Kidney capillary endothelial cell (primary cell): ENCODE results near the gene LTC4S.
A peak's percentile ranks its signal among the peaks of the same experiment; 100 is the strongest.

Experiments
- DNase-seq: peaks from one replicate; pipeline ENCODE4 v3.0.0-alpha.2; 2018; ENCODE audit warnings: low spot score

The LTC4S gene

GRCh38 chr5:179812135-179812825 is 18.5 kb downstream of the LTC4S start:
- DNase-seq: no peak

- no peak for DNase-seq
Observed at GRCh38 chr5:179812997-179813607, 19.3 kb downstream of the LTC4S start.

GRCh38 chr5:179814090-179814489 is 20.3 kb downstream of the LTC4S start:
- DNase-seq: no peak

GRCh38 chr5:179815491-179816249 is 21.9 kb downstream of the LTC4S start:
- DNase-seq: no peak

GRCh38 chr5:179816401-179816795 is 22.6 kb downstream of the LTC4S start:
- no peak for DNase-seq

GRCh38 chr5:179816796-179817469 is 23.1 kb downstream of the LTC4S start:
- DNase-seq: no peak

- no peak for DNase-seq
Observed at GRCh38 chr5:179817470-179817840, 23.7 kb downstream of the LTC4S start.

- no peak for DNase-seq
Observed at GRCh38 chr5:179817890-179818745, 24.3 kb downstream of the LTC4S start.

- peak; percentile 83 for DNase-seq
Observed at GRCh38 chr5:179818746-179819295, 25.0 kb downstream of the LTC4S start.

- peak; percentile 60 for DNase-seq
Observed at GRCh38 chr5:179819296-179820126, 25.7 kb downstream of the LTC4S start.

GRCh38 chr5:179820127-179820482 is 26.3 kb downstream of the LTC4S start:
- DNase-seq: no peak

- peak; percentile 79 for DNase-seq
Observed at GRCh38 chr5:179820483-179821297, 26.9 kb downstream of the LTC4S start, which contains the start of gene SQSTM1. Gene SQSTM1 (plus strand): TSS chr5:179820905. CDS start chr5:179820937, 32 bp downstream.

- DNase-seq: peak; percentile 88
Observed at GRCh38 chr5:179821298-179822058, 27.7 kb downstream of the LTC4S start.

GRCh38 chr5:179822059-179822432 is 28.3 kb downstream of the LTC4S start:
- no peak for DNase-seq

GRCh38 chr5:179822444-179822990 is 28.7 kb downstream of the LTC4S start:
- no peak for DNase-seq

GRCh38 chr5:179823937-179824744 is 30.4 kb downstream of the LTC4S start:
- DNase-seq: no peak

GRCh38 chr5:179824745-179825112 is 30.9 kb downstream of the LTC4S start:
- DNase-seq: no peak
